Immature natural killer cell (primary cell): ENCODE measurements around the gene SLC26A11. TPM values are rescaled to one million over a fixed set of nuclear protein-coding genes. Genes with fewer than 3 reads are reported as not detected.
A peak's percentile ranks its signal among the peaks of the same experiment; 100 is the strongest.

Experiments
- DNase-seq, 3 donors: peaks; one replicate each; pipeline ENCODE4 v3.0.0; 2022; ENCODE audit warnings: mixed read lengths in 1 of 3
- H3K27ac Mint-ChIP-seq, 6 donors: one replicate each; pipeline ENCODE4 v1.8.0; 2020; ENCODE audit warnings: mixed read lengths in 6 of 6, mild to moderate bottlenecking in 5 of 6, inconsistent platforms in 4 of 6, moderate library complexity in 3 of 6
- H3K27me3 Mint-ChIP-seq, 3 donors: one replicate each; pipeline ENCODE4 v1.8.0; 2020 to 2021; ENCODE audit warnings: low read depth in 3 of 3, mild to moderate bottlenecking in 3 of 3, mixed read lengths in 3 of 3, moderate library complexity in 3 of 3, inconsistent platforms in 1 of 3
- H3K36me3 Mint-ChIP-seq, 3 donors: one replicate each; pipeline ENCODE4 v1.8.0; 2020; ENCODE audit warnings: mixed read lengths in 3 of 3, inconsistent platforms in 2 of 3, mild to moderate bottlenecking in 2 of 3
- H3K4me1 Mint-ChIP-seq, 2 donors: one replicate each; pipeline ENCODE4 v1.8.0; 2020; ENCODE audit warnings: inconsistent platforms in 2 of 2, mild to moderate bottlenecking in 2 of 2, mixed read lengths in 2 of 2, moderate library complexity in 1 of 2
- H3K4me3 Mint-ChIP-seq, 5 donors: one replicate each; pipeline ENCODE4 v1.8.0; 2020; ENCODE audit warnings: mild to moderate bottlenecking in 5 of 5, mixed read lengths in 5 of 5, inconsistent platforms in 3 of 5, moderate library complexity in 3 of 5
- H3K9me3 Mint-ChIP-seq, 6 donors: one replicate each; pipeline ENCODE4 v1.8.0; 2020; ENCODE audit warnings: mild to moderate bottlenecking in 6 of 6, mixed read lengths in 6 of 6, inconsistent platforms in 4 of 6, moderate library complexity in 3 of 6
- polyA plus RNA-seq, 3 donors: library from polyadenylated mRNA; unstranded; fragments of 300-500 nt; fragmentation: Illumina TruSeq; gene quantifications; one replicate each; pipeline ENCODE4 v1.2.3, GENCODE V29; 2021

The SLC26A11 gene
- polyA plus RNA-seq, 3 donors from 2014 or later: 1.6 to 3.6 (median 3.3) TPM

DNA sequence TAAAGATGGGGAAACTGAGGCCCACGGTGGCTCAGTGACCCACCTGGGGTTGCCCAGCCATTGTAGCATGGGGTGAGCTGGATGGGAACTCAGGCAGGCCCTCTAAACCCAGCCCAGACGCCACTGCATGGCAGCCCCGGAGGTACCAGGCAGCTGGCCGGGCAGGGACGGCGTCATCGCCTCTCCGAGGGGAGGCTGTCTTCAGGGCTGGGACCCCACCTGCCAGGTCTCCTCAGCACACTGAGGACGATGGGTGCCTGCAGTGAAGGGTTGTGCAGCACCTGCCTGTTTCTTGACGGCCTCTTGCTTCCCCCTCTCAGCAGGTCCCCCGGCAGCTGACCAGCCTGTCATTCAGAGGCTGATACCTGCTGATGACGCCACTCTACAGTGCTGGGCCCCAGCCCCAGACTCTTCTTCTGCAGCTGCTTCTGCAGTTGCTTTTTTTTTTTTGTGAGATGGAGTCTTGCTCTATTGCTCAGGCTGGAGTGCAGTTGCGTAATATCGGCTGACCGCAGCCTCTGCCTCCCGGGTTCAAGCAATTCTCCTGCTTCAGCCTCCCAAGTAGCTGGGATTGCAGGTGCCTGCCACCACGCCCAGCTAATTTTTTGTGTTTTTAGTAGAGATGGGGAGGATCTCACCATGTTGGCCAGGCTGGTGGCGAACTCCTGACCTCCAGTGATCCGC, 65.2 kb downstream of the SLC26A11 start:
- H3K4me1 Mint-ChIP-seq: peaks cover 27% of the 10 kb centered on the region in 2 donors
- no peak for DNase-seq
- H3K4me3 Mint-ChIP-seq: no peak overlapping the region
- peaks cover 0 to 14% (median 11%) of the 10 kb centered on the region in 3 donors for H3K36me3 Mint-ChIP-seq
- peaks cover 0 to 1% (median 0%) of the 10 kb centered on the region in 3 donors for H3K27me3 Mint-ChIP-seq
- H3K9me3 Mint-ChIP-seq: no peaks in the 10 kb centered on the region
- peak overlapping the region in 2 of 6 donors; percentile 46 to 83 for H3K27ac Mint-ChIP-seq

DNA sequence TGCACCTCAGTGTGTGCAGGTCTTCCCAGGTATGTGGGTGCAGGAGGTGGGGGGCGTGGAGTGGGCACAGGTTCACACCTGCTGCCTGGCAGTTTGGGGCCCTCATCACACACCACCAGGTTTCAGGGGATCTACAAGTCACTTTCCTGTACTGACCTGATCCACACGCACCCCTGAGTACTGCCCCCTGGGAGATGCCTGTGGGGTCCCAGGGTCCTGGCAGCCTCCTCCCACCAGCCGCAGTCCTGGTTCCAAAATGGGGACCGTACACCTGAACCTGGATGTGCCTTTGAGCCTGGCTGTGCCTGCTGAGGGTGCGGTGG, 66.4 kb downstream of the SLC26A11 start:
- no peaks in the 10 kb centered on the region for H3K9me3 Mint-ChIP-seq
- DNase-seq: no peak
- H3K4me1 Mint-ChIP-seq: peaks cover 19 to 22% of the 10 kb centered on the region in 2 donors
- peak overlapping the region in 2 of 6 donors; percentile 17 to 37 for H3K27ac Mint-ChIP-seq
- H3K4me3 Mint-ChIP-seq: no peak overlapping the region
- H3K27me3 Mint-ChIP-seq: peaks cover 0 to 1% (median 0%) of the 10 kb centered on the region in 3 donors
- H3K36me3 Mint-ChIP-seq: peaks cover 5 to 22% (median 16%) of the 10 kb centered on the region in 3 donors

- Mint-ChIP-seq H3K27me3 (peaks cover 0 to 1% (median 0%) of the 10 kb centered on the region in 3 donors), H3K4me1 (peaks cover 19 to 22% of the 10 kb centered on the region in 2 donors), H3K36me3 (peaks cover 6 to 24% (median 16%) of the 10 kb centered on the region in 3 donors), H3K27ac (peak overlapping the region in 5 of 6 donors; percentile 37 to 74 (median 57)), H3K9me3 (no peaks in the 10 kb centered on the region), H3K4me3 (no peak overlapping the region)
- no peak for DNase-seq
Measured at GRCh38 chr17:80287038-80287437, 66.8 kb downstream of the SLC26A11 start.

DNA sequence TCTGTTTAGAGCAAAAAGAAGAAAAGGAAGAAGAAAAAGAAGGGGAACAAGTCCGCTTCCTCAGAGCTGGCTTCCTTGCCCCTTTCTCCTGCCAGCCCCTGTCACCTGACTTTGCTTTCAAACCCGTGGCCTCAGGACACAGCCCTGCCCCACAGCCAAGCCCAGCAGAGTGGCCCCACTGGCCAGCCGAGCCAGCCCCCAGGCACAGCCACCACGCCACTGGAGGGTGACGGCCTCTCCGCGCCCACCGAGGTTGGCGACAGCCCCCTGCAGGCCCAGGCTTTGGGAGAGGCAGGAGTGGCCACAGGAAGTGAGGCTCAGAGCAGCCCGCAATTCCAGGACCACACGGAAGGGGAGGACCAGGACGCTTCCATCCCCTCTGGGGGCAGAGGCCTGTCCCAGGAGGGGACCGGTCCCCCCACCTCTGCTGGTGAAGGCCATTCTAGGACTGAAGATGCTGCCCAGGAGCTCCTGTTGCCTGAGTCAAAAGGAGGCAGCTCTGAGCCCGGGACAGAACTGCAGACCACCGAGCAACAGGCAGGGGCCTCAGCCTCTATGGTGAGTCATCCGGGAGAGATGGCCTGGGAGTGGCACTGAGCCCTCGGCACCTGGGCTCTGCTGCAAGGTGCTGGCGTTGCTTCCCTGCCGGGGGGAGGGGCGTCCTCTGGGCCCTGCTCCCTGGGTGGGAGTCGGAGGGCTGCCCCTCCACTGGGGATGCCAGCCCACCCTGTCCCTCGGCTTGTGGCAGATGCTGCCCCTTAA, 67.8 kb downstream of the SLC26A11 start:
- H3K4me3 Mint-ChIP-seq: no peak overlapping the region

DNA sequence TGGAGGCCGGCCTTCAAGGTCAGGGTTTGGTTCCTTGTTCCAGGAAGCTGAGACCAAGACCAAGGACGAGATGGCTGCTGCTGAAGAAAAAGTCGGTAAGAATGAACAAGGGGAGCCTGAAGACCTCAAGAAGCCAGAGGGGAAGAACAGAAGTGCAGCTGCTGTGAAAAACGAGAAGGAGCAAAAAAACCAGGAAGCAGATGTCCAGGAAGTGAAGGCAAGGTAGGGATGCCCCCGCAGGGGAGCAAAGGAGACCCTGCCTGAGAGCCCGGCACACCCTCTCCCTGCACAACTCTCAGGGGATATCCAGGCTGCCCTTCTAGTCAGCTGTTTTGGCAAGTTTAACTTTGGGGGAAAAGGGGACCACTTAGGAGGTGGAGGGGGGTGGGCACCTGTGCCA, 69.4 kb downstream of the SLC26A11 start:
- Mint-ChIP-seq H3K9me3 (no peaks in the 10 kb centered on the region), H3K27ac (peak overlapping the region in 5 of 6 donors; percentile 11 to 84 (median 70)), H3K36me3 (peaks cover 13 to 32% (median 23%) of the 10 kb centered on the region in 3 donors), H3K27me3 (peaks cover 0 to 3% (median 0%) of the 10 kb centered on the region in 3 donors), H3K4me1 (peaks cover 14 to 21% of the 10 kb centered on the region in 2 donors), H3K4me3 (no peak overlapping the region)
- no peak for DNase-seq

More for the DNA sequence above, 67.8 kb downstream of the SLC26A11 start:
- Mint-ChIP-seq H3K27ac (peak overlapping the region in 4 of 6 donors; percentile 20 to 74 (median 55)), H3K4me1 (peaks cover 18 to 19% of the 10 kb centered on the region in 2 donors), H3K36me3 (peaks cover 6 to 24% (median 16%) of the 10 kb centered on the region in 3 donors), H3K9me3 (no peaks in the 10 kb centered on the region), H3K27me3 (peaks cover 0 to 1% (median 0%) of the 10 kb centered on the region in 3 donors)
- no peak for DNase-seq

- Mint-ChIP-seq H3K9me3 (no peaks in the 10 kb centered on the region), H3K27ac (peak overlapping the region in 4 of 6 donors; percentile 25 to 81 (median 53)), H3K4me3 (no peak overlapping the region), H3K36me3 (peaks cover 14 to 34% (median 23%) of the 10 kb centered on the region in 3 donors), H3K27me3 (peaks cover 0 to 3% (median 0%) of the 10 kb centered on the region in 3 donors), H3K4me1 (peaks cover 11 to 22% of the 10 kb centered on the region in 2 donors)
- DNase-seq: no peak
Measured at GRCh38 chr17:80290156-80290555, 69.9 kb downstream of the SLC26A11 start.

- Mint-ChIP-seq H3K27ac (peak overlapping the region in 3 of 6 donors; percentile 9 to 19 (median 17)), H3K4me1 (peaks cover 15 to 32% of the 10 kb centered on the region in 2 donors), H3K36me3 (peaks cover 22 to 43% (median 28%) of the 10 kb centered on the region in 3 donors)
Measured at GRCh38 chr17:80291260-80291659, 71.0 kb downstream of the SLC26A11 start.

GRCh38 chr17:80291691-80292487, 71.7 kb downstream of the SLC26A11 start:
- H3K27me3 Mint-ChIP-seq: peaks cover 0 to 8% (median 0%) of the 10 kb centered on the region in 3 donors
- peaks cover 27 to 49% (median 31%) of the 10 kb centered on the region in 3 donors for H3K36me3 Mint-ChIP-seq
- peaks cover 15 to 30% of the 10 kb centered on the region in 2 donors for H3K4me1 Mint-ChIP-seq
- H3K4me3 Mint-ChIP-seq: no peak overlapping the region
- H3K27ac Mint-ChIP-seq: peak overlapping the region in 2 of 6 donors; percentile 17 to 19
- H3K9me3 Mint-ChIP-seq: no peaks in the 10 kb centered on the region
- DNase-seq: no peak

More at GRCh38 chr17:80291260-80291659, 71.0 kb downstream of the SLC26A11 start:
- Mint-ChIP-seq H3K9me3 (no peaks in the 10 kb centered on the region), H3K4me3 (no peak overlapping the region), H3K27me3 (peaks cover 0 to 8% (median 0%) of the 10 kb centered on the region in 3 donors)
- no peak for DNase-seq

GRCh38 chr17:80292521-80292971, 72.3 kb downstream of the SLC26A11 start:
- H3K4me3 Mint-ChIP-seq: no peak overlapping the region
- H3K27me3 Mint-ChIP-seq: peaks cover 0 to 8% (median 0%) of the 10 kb centered on the region in 3 donors
- H3K4me1 Mint-ChIP-seq: peaks cover 11 to 24% of the 10 kb centered on the region in 2 donors
- H3K9me3 Mint-ChIP-seq: no peaks in the 10 kb centered on the region
- peaks cover 27 to 50% (median 28%) of the 10 kb centered on the region in 3 donors for H3K36me3 Mint-ChIP-seq
- no peak for DNase-seq
- peak overlapping the region in 3 of 6 donors; percentile 46 to 77 (median 49) for H3K27ac Mint-ChIP-seq

DNA sequence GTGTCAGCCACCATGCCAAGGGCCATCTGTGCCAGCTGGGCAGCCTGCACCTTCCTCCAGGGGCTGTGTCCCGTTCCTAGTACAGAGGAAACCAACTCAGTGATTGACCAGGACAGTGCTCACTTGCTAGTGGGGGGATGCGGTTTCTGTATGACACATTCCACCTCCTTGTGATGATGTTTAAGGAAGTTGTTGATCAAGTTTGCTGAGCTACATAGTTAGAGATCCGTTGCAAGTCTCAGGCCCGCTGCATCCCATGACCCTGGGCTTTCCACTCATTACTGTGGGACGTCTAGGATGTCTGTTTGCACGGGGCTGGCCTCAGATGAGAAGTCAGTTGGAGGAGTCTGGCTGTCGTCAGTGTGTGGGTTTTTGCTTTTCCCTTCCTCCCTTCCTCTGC, 74.0 kb downstream of the SLC26A11 start:
- peaks cover 0 to 7% (median 0%) of the 10 kb centered on the region in 3 donors for H3K27me3 Mint-ChIP-seq
- H3K9me3 Mint-ChIP-seq: no peaks in the 10 kb centered on the region
- H3K27ac Mint-ChIP-seq: peak overlapping the region in 5 of 6 donors; percentile 31 to 63 (median 47)
- H3K4me1 Mint-ChIP-seq: peaks cover 9 to 23% of the 10 kb centered on the region in 2 donors
- DNase-seq: no peak
- H3K36me3 Mint-ChIP-seq: peaks cover 26 to 55% (median 30%) of the 10 kb centered on the region in 3 donors
- no peak overlapping the region for H3K4me3 Mint-ChIP-seq

DNA sequence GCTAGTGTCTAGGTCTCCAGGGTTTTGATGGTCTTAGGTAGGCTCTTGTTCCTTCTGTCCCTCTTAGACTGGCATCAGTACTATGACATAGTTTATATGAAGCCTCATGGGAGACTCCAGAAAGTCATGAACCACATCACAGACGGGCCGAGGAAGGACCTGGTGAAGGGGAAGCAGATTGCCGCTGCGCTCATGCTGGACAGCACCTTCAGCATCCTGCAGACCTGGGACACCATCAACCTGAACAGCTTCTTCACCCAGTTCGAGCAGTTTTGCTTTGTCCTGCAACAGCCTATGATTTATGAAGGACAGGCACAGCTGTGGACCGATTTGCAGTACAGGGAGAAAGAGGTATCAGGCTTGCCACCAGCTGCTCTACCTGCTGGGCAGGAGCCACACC, 74.4 kb downstream of the SLC26A11 start:
- Mint-ChIP-seq H3K4me3 (no peak overlapping the region), H3K27ac (peak overlapping the region in 4 of 6 donors; percentile 31 to 63 (median 48)), H3K36me3 (peaks cover 31 to 56% (median 34%) of the 10 kb centered on the region in 3 donors), H3K4me1 (peaks cover 11 to 25% of the 10 kb centered on the region in 2 donors), H3K27me3 (peaks cover 0 to 7% (median 0%) of the 10 kb centered on the region in 3 donors), H3K9me3 (no peaks in the 10 kb centered on the region)
- DNase-seq: no peak

- Mint-ChIP-seq H3K4me1 (peaks cover 13 to 30% of the 10 kb centered on the region in 2 donors), H3K27me3 (peaks cover 0 to 7% (median 0%) of the 10 kb centered on the region in 3 donors), H3K27ac (peak overlapping the region in 3 of 6 donors; percentile 31 to 77 (median 43))
Measured at GRCh38 chr17:80295146-80295545, 74.9 kb downstream of the SLC26A11 start.

DNA sequence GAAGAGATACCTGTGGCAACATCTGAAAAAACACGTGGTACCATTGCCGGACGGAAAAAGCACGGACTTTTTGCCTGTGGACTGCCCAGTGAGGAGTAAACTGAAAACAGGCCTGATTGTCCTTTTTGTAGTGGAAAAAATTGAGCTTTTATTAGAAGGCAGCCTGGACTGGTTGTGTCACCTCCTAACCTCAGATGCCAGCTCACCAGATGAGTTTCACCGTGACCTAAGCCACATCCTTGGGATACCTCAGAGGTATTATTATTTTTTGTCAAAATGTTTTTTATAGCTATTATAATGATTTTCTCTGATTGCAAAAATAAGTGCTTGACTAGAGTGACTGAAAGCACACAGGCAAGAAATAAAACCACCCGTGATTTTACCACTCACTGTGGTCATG, 75.3 kb downstream of the SLC26A11 start:
- H3K27ac Mint-ChIP-seq: peak overlapping the region in 3 of 6 donors; percentile 31 to 77 (median 62)
- H3K27me3 Mint-ChIP-seq: peaks cover 0 to 7% (median 0%) of the 10 kb centered on the region in 3 donors
- no peaks in the 10 kb centered on the region for H3K9me3 Mint-ChIP-seq
- H3K4me3 Mint-ChIP-seq: no peak overlapping the region
- peaks cover 33 to 56% (median 40%) of the 10 kb centered on the region in 3 donors for H3K36me3 Mint-ChIP-seq
- H3K4me1 Mint-ChIP-seq: peaks cover 13 to 30% of the 10 kb centered on the region in 2 donors
- DNase-seq: no peak

More at GRCh38 chr17:80295146-80295545, 74.9 kb downstream of the SLC26A11 start:
- no peak overlapping the region for H3K4me3 Mint-ChIP-seq
- DNase-seq: no peak
- peaks cover 35 to 57% (median 39%) of the 10 kb centered on the region in 3 donors for H3K36me3 Mint-ChIP-seq
- no peaks in the 10 kb centered on the region for H3K9me3 Mint-ChIP-seq
